Kasumi-1 (cell line): ENCODE data around the gene RPS6KC1.
"Not testable (repeated sequence)": the region's sequence is repeated elsewhere in the genome, so short reads cannot be mapped to it uniquely, and the experiment has no call there.

Source experiments
- DNase-seq, 2 experiments: peaks; one replicate each; lab custom pipeline; 2025; lab: John Stamatoyannopoulos, UW

RPS6KC1 gene

DNA sequence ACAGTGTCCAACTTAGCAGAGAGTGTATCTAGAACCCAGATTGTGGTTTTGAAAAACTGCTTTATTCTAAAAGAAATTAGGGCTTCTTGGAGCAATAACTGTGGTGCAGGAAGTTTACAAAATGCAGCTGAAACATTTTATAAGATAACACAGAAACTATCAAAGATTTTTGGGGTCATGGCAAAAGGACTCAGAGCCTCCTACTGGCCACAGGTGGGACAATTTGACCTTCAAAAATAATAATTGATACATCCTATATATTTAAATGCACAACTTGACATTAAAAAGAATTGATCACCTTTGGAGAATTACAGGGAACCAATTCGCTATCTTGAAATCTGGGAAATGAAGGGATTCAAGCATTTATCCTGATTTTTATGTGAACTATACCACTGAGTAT is 235.2 kb downstream of the RPS6KC1 start:
- DNase-seq: no peak

DNA sequence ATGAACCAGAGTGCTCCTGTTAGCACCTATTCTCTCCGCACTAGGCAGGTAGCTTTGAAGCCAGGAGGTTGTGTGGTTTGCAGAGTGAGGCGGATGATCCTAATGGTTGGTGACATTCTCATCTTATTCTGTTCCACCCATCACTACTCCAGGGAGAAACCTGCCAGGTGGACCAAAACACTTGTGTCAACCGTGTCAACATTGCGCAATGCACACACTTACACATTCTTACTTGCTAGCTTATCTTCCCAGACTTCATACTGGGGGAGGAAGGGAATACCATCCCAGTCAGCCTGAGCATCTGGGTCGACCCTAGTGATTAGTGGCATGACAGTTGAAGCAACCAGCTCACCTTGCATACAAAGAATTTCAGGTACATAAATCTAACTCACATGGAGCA is 236.9 kb downstream of the RPS6KC1 start:
- DNase-seq: no peak

DNA sequence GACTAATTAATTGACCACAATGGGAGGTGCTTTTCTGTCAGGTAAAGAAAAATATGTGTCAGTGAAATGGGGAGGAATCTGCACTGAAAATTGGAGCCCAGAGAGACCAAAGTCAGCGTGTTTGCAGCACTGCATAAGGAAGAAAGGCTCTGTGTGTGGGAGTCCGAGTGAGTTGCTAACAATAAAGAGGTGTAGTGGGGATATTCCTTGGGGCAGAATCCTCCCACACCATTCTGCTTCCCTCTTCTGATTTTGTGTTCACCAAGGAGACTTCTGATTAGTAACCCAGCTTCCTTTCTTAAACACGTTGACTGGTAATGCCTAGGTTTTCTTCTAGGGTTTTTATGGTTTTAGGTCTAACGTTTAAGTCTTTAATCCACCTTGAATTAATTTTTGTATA is 240.5 kb downstream of the RPS6KC1 start:
- no peak for DNase-seq

DNA sequence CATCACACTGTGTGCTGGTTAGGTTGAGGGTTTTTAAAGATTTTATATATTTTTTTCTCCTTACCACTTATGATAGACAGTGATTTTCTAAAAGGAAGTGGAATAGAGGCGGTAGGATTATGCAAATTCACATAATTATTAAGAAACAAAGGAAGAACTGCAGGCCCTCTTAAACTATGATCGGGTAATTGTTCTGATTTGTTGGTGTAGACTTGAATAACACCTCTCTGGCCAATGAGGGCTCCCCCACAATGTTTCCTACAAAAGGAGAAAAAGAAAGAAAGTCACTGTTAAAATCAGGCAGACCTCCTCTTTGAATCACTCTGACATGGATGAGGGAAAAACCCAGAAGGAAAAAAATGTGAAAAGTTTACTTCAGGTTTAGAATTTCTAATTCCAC is 241.6 kb downstream of the RPS6KC1 start:
- no peak for DNase-seq

DNA sequence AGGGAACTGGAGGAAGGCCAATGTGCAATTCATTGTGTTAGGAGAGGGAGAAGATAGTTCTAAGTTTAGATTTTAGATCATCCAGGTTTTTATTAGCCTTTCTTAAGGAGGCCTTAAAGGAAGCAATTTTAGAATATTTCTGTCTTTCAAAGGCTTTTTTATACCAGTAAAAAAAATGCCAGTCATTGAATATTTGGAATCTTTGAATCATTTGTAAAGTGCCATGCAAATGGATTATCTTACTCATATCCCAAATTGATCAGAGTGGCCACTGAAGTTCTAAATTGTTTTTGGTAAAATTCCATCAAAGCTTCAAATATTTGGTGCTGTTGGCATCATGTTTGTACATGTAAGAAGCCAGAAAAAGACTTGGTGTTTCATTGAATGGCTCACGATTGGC is 244.8 kb downstream of the RPS6KC1 start:
- DNase-seq: no peak

DNA sequence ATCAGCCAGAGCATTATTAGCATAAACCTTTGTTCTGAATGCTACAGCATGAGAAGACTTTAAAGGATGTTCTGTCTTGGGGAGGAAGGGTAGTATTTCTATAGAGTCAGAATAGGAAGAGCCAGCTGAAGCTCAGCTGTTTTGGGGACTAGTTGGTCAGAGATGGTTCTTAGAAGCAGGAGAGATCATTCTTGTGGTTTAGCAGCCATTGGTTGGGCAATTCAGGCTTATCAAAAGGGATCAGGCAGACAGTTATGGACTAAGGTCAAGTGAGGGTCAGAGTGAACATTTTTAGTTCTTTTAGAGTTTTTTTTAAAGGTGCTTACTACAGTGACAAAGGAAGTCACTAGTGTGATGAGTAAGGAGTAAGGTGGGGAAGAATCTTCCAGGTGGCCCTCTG is 245.5 kb downstream of the RPS6KC1 start:
- DNase-seq: no peak

DNA sequence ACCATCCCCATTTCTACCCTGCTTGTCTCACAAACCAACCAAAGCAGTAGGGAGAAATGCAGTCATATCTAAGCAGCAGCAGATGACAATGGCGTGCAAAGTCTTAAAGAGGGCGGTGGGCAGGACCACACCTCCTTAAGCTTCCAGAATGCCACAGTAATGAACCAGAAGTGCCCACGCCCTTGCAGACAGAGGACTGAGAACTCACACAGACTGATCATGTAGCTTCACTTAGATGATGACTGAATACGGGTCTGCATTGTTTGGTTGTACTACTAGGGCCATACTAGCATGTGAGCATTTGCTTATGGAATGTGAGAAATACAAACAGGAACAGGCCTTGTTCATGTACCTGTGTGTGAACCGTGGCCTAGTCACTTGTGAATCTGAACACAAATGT is 246.0 kb downstream of the RPS6KC1 start:
- no peak for DNase-seq

DNA sequence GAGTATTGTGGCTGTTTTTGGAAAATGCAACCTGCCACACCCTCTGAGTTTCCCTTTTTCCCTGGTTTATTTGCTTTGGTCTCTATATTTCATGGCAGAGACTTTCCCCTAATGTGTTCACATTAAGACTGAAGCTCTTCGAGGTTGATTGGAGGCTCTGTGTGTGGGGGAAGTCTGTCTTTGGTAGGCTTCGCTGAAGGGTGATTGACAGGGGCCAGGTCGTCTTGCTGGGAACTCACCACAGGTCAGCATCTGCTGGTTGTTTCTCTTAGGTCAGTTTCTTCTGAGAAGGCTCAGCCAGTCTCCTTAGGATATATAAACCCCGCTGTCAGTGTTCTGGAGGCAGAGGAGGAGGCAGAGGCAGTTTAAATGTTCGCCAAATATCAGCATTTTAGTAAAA is 249.4 kb downstream of the RPS6KC1 start:
- no peak for DNase-seq

DNA sequence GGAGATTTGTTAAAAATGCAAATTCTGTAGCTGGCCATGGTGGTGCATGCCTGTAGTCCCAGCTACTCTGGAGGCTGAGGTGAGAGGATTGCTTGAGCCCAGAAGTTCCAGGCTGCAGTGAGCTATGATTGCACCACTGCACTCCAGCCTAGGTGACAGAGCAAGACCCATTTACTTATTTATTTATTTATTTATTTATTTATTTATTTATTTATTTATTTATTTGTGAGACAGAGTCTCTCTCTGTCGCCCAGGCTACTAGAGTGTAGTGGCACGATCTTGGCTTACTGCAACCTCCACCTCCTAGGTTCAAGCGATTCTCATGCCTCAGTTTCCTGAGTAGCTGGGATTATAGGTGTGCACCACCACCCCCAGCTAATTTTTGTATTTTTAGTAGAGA is 250.5 kb downstream of the RPS6KC1 start:
- not testable (repeated sequence) for DNase-seq

DNA sequence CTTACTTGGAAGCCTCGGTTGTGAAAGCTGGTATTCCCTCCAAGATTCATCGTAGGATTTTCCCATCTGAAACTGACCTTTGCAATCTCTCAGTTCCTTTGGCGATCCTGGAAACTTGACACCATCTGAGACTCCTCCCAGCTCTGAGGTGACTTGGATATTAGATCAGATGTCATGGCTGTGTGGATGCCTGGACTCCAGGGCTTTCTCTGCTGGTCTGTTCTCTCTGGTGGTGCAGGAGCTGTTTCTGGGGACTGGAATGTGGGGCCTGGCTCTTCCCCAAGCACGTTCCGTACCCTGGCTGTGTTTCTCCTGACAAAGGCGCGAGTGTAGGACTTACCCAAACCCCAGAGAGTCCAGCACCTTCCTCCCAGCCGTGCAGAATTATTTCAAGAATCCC is 252.2 kb downstream of the RPS6KC1 start:
- DNase-seq: no peak

DNA sequence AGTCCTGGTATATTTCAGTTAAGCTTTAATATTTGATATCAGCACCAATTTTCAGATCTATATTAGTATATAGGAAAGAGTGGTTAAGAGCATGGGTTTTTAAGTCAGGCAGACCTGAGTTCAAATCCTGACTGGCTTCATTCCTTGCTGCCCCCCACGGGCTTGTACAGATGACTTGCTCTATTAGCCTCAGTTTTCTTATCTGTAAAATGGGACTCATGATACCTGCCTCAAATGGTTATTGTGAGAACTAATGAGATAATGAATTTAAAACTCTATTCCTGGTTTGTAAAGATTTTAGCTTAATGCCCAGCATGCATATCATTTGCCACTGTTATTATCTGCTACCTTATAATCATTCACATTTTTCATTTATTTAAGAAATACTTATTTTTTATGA is 264.5 kb downstream of the RPS6KC1 start:
- no peak for DNase-seq

DNA sequence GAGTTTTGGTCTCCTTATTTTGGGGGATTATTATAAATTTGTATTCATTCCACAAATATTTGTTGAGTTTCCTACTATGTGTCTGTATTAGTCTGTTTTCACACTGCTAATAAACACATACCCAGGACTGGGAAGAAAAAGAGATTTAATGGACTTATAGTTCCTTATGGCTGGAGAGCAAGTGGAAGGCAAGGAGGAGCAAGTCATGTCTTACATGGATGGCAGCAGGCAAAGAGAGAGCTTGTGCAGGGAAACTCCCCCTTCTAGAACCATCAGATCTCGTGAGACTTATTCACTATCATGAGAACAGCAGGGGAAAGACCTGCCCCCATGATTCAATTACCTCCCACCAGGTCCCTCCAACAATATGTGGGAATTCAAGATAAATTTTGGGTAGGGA is 267.4 kb downstream of the RPS6KC1 start:
- DNase-seq: not testable (repeated sequence)

DNA sequence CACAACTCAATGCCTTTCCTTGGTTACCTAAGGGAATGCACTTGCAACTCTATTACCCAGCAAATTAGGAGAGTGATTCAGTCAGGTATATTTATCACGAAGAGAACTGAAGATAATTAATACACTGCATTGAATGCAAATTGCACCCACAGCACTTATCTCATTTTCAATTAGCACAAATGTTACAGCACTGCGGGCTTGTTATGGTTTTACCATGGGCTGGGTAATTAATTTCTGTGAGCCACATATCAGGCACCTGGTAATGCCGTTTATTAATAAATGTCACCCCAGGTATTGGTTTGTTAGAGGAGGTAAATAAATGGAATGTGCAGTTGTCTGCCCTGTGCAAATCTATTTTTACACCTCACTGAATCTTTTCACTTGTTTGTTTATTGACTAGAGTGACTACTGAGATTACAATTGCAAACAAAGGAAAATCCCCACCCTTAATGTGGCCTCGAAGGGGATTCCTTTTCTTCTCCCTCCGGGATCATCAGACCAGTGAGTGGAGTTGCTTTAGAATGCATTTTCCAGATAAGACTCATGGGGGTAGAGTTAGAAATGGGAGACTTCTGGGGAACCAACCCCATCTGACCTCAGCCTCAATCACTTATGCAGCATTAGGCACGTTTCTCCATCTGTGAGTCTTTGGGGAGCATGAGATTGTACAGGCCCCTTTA is 269.3 kb downstream of the RPS6KC1 start:
- no peak for DNase-seq
